ENCODE results near the gene CSF1.

DNA sequence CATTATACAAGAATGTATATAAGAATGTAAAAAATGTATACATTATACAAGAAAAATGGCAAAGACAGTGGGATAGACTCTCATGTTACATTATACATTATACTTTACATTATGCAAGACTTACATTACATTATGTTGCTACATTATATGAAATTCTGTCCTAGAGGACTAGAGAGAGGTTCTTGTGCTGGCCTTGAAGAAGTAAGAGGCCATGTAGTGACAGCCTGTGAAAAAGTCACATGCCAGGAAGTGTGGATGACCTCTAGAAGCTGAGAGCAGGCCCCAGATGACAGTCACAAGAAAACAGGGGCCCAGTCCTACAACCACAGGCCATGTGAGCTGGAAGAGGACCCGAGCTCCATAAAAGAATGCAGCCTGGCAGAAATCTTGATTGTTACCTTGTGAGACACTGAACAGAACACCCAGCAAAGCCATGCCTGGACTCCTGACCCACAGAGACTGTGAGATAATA lies 43.4 kb downstream of the CSF1 start:
- TF ChIP-seq CTCF (conservative IDR thresholded peaks at IDR 0.05 in 1 of 2, IDR thresholded peaks at IDR 0.05 in 1 of 2; ENCODE audit: extremely low read depth in 1 of 2, insufficient read depth in 1 of 2, low read depth in 1 of 2, low read length in 2 of 2) (no peak), EZH2 (IDR thresholded peaks at IDR 0.05; ENCODE audit: borderline replicate concordance, low read length) (no peak)
